Raji (cell line): Measurements from ENCODE around the gene RASAL2.

Experiments used
- POLR2A ChIP-seq: IDR thresholded peaks from 2 replicates; pipeline ENCODE4 v1.6.1; 2011; ENCODE audit warnings: low read depth, low read length, control low read depth; ENCODE audit not compliant: insufficient read depth

RASAL2 gene

DNA sequence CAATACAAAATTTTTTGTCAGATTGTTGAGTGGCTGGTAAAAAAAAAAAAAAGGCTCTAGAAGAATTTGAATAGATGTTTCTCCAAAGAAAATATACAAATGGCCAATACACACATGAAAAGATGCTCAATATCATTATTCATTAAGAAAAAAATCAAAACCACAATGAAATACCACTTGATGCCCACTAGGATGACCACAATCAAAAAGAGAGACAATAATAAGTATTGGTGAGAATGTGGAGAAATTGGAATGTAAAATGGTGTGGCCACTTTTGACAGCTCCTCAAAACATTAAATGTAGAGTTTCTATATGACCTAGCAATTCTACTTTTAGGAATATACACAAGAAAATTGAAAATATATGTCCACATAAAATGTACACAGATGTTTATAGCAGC lies 302.9 kb downstream of the RASAL2 start:
- no peak for TF ChIP-seq POLR2A

DNA sequence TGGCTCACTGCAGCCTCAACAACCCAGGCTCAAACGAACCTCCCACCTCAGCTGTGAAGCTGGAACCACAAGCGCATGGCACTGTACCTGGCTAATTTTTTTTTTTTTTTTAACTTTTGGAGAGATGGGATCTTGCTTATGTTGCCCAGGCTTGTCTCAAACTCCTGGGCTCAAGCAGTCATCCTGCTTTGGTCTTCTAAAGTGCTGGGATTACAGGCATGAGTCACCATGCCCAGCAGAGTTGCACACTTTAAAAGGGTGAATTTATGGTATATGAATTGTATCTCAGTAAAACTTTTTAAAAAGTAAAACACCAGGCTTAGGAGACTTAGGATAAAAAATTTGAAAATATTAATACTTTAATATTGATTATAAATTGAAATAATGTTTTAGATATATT lies 303.8 kb downstream of the RASAL2 start:
- TF ChIP-seq POLR2A = no peak

DNA sequence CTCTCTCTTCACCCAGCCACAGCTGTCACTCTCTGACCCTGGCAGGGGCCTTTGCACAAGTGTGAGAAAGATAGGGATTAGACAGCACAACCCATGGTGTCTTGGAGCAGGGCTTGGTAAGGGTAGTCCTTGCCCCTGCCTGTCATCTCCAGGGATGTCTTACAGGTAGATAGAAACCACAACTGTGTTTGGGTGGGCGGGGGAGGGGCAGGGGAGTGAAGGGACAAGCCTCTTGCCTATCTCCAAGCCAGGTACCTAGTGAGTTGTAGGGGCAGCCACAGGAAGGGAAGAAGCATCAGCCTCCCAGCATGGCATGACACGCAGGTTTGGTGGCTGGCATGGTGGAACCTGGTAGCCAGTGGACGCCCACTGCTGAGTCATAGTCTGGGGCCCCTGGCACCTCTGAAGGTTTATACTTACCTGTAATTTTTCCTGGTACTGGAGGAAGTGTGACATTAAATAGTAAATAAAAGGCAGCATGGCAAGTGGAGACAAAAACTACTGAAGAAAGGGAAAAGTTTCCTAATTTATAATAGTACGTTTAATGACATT lies 305.3 kb downstream of the RASAL2 start:
- TF ChIP-seq POLR2A = no peak

DNA sequence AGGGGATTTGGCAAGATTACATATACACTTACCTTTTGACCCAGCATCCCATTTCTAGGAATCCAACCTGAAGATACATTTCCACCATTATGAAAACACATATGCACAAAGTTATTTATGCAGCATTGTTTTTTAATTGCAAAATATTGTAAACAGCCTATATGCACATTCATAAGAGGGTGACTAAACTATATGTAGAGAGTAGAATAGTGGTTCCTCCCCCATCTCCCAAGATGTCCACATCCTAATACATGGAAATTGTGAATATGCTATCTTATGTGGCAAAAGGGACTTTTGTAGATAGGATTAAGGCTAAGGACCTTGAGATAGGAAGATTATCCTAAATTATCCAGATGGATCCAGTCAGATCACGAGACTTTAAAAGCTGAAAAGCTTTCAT lies 311.2 kb downstream of the RASAL2 start:
- TF ChIP-seq POLR2A = no peak

DNA sequence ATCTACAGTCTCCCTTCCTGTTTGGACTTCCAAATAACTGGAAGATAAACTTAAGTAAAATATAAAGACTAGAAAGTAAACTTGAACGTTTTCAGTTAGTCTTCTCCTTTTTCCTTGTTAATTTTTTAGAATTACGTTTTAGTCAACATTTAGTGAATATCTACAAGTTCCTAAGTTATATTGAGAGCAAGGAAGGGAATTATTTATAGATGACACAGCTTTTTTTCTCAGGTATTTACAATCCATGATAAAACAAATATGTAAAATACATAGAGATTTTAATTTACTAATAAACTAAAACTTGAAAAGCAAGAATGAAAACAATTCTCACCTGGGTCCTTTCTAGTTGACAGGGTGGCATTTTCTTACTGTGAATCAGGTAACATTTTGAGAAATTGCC lies 313.3 kb downstream of the RASAL2 start:
- TF ChIP-seq POLR2A = no peak

DNA sequence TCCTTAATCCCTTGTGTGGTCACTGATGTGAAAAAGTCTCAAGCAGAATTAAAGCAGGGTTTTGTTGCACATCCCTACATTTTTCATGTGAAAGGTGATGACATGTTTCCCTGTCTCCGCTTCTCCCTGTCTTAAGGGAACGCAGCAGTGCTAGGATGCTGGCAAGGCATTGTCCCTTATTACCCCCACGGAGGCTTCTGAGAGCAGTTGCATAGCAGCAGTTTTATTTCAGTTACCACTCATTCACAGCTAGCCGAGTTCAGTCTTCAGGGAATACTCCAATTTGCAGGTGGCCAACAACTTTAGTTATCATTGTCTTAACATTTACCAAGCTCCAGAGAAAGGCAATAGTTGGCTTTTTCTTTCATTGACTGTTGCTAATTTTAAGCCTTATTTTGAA lies 313.8 kb downstream of the RASAL2 start:
- TF ChIP-seq POLR2A = no peak

DNA sequence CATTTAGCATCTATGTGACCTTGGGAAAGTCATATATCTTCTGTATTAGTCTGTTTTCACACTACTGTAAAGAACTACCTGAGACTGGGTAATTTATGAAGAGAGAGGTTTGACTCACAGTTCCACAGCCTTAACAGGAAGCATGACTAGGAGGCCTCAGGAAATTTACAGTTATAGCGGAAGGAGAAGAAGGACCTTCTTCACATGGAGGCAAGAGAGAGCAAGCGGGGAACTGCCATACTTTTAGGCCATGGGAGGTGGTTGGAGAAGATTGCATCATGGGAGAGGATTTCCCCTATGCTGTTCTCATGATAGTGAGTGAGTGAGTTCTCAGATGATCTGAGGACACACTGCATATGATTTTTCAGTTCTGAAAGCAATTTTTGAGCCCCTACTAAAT lies 315.0 kb downstream of the RASAL2 start:
- TF ChIP-seq POLR2A = no peak

DNA sequence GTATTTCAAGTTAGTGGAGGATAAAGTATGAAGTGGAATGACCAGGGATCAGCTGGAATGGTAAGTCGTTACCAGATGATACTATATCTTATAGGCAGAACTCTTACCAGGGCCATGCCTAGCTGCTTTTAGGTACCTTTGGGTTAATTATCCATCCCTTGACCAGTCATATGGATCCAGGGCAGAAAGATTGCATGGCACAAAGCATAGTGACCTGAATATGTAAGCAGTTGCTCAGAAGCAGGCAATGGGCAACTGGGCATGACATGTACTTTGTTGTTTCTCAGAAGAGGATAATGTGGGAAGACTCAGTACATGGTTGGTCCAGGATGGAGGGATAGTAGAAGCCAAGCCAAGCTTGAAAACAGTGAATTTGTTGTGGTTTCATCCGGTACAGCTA lies 315.6 kb downstream of the RASAL2 start:
- no peak for TF ChIP-seq POLR2A

DNA sequence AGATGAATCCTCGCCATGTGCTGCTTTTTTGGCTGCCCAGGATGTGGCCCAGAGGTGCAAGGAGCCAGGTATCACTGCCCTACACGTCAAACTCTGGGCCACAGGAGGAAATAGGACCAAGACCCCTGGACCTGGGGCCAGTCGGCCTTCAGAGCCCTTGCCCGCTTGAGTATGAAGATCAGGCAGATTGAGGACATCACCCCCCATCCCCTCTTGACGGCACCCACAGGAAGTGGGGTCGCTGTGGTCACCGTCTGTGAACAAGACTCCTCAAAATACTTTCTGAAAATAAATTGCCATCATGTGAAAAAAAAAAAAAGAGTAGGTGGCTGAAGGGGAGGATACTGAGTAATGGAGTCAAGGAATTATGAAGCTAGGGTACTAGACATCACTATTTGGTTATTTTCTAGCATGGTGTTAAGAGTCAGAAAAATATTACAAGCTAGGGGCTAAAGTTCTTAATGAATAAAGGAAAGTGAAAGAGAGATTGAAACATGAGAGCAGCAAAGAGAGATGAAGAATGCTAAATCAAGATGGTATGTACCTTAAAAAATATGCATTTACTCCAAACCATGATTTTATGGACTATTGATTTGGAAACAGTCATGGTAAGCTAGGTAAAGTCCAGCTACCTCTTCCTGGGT lies 318.0 kb downstream of the RASAL2 start:
- no peak for TF ChIP-seq POLR2A

DNA sequence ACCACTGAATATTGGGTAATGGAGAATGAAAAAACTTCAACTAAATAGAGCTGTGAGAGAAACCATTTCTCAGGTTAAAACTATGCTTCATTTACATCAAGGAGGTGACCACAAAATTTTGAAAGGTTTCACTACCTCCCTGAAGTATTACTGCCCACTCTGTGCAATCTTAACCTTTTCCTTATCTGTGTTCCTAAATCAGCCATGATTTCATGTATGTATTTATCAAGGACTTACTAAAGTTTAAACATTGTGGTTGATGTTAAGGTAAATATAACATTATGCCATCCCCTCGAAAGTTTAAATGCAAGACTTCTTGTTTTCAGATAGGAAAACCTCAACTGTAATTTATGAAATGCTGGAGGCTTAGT lies 318.5 kb downstream of the RASAL2 start:
- TF ChIP-seq POLR2A = no peak

DNA sequence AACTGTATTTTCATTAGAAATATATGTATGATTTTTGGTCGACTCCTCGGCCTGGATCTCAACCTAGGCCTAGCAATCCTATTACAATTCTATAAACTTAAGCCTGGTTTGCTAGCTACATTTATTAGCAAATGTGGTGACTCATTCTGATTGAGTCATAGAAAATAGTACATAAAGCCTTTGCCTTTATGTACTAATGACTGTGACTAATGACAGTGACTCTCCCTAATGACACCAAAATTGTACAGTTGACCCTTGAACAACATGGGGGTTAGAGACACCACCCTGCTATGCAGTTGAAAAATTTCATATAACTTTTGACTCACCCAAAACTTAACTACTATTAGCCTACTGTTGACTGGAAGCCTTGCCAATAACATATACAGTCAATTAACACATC lies 324.0 kb downstream of the RASAL2 start:
- TF ChIP-seq POLR2A = no peak

DNA sequence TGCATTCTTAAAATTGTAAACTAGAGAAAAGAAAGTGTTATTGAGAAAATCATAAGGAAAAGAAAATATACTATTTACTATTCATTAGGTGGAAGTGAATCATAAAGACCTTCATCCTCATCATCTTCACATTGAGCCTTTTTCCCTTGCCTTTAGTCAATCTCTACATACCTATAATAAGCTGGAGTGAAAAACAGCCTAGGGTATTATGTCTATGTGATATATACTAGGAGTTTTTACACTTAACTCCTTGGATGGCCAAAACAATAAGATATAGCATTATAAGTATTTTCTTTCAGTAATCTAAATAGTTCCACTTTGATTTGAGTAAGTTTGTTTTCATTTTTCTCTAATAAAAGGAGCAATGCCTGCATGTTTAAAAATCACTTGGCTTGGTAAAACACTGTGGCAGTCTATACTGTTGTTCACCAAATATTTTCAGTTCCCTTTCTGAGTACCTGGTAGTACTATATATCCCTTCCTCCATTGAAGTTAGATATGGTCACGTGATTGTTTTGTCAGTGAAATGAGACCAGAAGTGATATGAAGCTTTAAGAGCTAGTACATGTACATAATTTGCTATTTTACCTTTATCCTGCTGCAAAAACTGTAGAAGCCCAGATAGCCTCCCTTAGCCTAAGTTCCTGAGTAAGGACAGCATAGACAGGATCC lies 324.5 kb downstream of the RASAL2 start:
- TF ChIP-seq POLR2A = no peak

DNA sequence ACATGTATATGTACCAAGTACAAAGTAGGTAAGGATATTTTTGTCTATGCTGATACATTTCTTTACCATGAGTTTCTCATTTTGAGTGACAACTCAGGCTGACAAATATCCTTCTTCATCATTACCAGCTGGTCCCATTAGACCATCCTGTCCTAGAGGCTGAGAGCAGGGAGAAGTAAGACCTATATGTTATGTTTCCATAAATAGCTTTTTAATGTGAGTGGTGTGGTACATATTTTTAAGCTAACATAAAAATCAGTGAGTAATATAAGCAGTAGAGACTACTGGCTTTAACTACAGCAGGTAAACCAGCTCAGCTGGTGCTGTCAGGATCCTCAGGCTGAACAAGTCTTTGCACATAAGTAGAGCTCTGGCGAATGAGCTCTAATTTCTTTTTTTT lies 340.5 kb downstream of the RASAL2 start:
- no peak for TF ChIP-seq POLR2A

DNA sequence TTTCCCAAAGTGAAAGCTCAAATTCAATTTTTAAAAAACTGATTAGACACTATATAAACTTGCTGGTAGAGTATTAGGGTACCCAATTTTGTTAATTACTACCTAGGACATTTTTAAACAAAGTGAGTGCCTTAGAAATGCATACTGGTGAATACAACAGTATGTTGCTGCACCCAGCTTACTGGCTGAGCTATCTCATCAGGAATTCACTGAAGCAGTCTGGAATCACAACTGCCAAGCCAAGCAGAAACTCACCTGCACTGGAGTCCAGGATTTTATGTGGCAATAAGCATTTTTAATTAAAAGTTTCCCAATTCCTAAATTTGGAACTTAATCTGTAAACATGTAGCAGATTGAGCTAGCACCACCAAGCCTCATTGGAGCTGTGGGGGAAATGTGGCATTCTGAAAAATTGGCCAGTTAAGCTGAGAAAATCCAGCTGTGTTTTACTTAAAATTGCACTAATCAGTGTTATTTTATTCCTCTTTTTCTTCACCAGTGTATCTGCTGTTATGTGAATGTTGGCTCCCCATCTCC lies 341.1 kb downstream of the RASAL2 start:
- TF ChIP-seq POLR2A = no peak

DNA sequence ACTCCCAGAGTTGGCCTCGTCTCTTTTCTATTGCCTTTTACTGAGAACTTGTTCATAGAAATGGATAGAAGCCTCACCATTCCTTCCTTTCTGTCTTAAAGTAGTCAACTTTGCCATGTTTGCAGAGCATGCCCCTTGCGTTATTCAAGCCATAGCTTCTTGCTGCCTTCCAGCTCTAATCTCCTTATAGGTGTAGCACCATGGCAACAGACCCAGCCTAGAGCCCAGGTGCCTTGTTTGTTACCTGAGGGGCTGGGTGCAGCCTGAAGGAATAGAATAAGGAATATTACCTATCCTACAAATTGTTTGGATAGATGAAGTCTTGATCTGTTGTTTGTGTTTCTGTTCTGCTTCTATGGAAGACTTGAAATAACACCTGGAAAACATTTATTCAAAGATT lies 343.0 kb downstream of the RASAL2 start:
- no peak for TF ChIP-seq POLR2A

DNA sequence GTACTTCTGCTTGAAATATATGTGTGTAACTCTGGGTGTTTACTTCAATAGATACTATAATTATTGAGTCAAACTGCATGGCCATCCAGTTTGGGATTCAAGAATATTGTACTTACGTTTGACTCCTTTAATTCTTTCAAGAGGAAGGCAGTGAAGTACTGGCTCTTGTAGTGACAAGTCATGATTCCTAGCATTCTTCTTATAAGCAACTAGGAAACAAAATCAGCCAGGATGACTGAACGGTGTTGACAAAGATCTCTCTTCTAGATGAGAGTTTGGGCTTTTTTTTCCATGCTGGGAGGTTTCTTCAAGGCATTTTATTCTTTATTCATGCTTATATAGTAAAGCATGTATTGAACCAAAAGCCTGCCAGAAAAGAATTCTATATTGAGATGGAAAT lies 344.5 kb downstream of the RASAL2 start:
- TF ChIP-seq POLR2A = no peak

DNA sequence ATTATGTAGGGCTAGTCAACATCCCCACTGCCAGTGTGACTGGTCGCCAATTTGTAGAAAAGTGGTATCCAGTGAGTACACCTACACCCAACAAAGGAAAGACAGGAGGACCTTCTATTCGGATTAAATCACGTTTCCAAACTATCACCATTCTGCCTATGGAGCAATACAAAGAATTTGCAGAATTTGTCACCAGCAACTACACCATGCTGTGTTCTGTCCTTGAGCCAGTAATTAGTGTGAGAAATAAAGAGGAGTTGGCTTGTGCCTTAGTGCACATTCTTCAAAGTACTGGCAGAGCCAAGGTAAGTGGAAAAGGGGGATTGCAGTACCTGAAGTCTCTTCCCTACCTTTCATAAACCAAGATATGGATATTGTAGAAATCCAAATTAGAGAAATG lies 349.0 kb downstream of the RASAL2 start:
- no peak for TF ChIP-seq POLR2A

DNA sequence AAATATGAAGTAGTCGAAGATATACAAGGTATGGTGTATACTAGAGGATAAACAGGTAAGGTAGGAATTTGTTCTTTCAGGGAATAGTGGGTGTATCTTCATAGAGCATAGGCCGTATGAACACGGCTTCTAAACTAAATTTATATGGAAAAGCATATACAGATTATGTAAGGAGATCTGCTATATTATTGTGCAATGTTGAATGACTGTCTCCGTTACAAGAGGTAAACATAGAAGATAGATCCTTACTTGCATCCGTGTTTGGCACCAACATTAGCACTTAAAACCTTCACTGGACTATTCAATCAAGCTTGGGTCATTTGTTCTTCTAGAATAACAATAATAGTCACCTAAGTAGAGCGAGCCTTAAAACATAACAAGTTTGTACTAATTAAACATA lies 357.0 kb downstream of the RASAL2 start:
- no peak for TF ChIP-seq POLR2A
